Spleen (tissue), 11 donors: ENCODE results near the gene JOSD2. TPM values are rescaled to one million over a fixed set of nuclear protein-coding genes. Genes with fewer than 3 reads are reported as not detected.

Experiments
- DNase-seq: peaks from one replicate; pipeline ENCODE4 v3.0.0-alpha.2; 2020
- H3K27ac ChIP-seq, 8 donors: fragments of 200-600 bp; sonication (generic) in 7 of 8; 1 replicate in 4 of 8; 2 replicates in 4 of 8; pipeline versions ENCODE4 v1.5.0 to v1.8.0; 2016 to 2021; ENCODE audit warnings: inconsistent platforms in 4 of 8, mild to moderate bottlenecking in 4 of 8, moderate library complexity in 1 of 8
- H3K27me3 ChIP-seq, 7 donors: fragments of 200-600 bp; sonication (generic) in 6 of 7; replicated peaks in 1 of 7; 1 replicate in 4 of 7; 2 replicates in 3 of 7; pipeline versions ENCODE4 v1.5.0 to v1.8.0; 2016 to 2021; ENCODE audit warnings: inconsistent platforms in 3 of 7, mild to moderate bottlenecking in 1 of 7
- H3K36me3 ChIP-seq, 6 donors: fragments of 200-600 bp; sonication (generic) in 5 of 6; 1 replicate in 4 of 6; 2 replicates in 2 of 6; pipeline versions ENCODE4 v1.5.0 to v1.8.0; 2016 to 2021; ENCODE audit warnings: inconsistent platforms in 2 of 6
- H3K4me1 ChIP-seq, 6 donors: fragments of 200-600 bp; sonication (generic) in 5 of 6; 1 replicate in 3 of 6; 2 replicates in 3 of 6; pipeline versions ENCODE4 v1.5.0 to v1.8.0; 2016 to 2021; ENCODE audit warnings: inconsistent platforms in 3 of 6
- H3K4me3 ChIP-seq, 8 donors: fragments of 200-600 bp; sonication (generic) in 7 of 8; 1 replicate in 4 of 8; 2 replicates in 4 of 8; pipeline versions ENCODE4 v1.5.0 to v1.8.0; 2016 to 2021; ENCODE audit warnings: inconsistent platforms in 4 of 8, mild to moderate bottlenecking in 4 of 8, moderate library complexity in 2 of 8
- H3K9me3 ChIP-seq, 8 donors: fragments of 200-600 bp; sonication (generic) in 7 of 8; 1 replicate in 4 of 8; 2 replicates in 4 of 8; pipeline versions ENCODE4 v1.5.0 to v1.8.0; 2016 to 2021; ENCODE audit warnings: inconsistent platforms in 4 of 8
- CTCF ChIP-seq, 11 experiments: fragments of 200-600 bp in 7 of 11; fragments of 450-650 bp in 4 of 11; sonication (generic) in 4 of 11; IDR thresholded peaks in 8 of 11; conservative IDR thresholded peaks in 3 of 11; 1 replicate in 7 of 11; 2 replicates in 4 of 11; pipeline versions ENCODE4 v1.4.0 to v1.8.0; 2016 to 2021; ENCODE audit warnings: antibody characterized with exemption in 11 of 11, inconsistent platforms in 4 of 11, mild to moderate bottlenecking in 1 of 11
- POLR2A ChIP-seq, 3 donors: fragments of 450-650 bp; IDR thresholded peaks; one replicate each; pipeline ENCODE4 v1.5.1; 2017; ENCODE audit warnings: antibody characterized with exemption in 3 of 3, mild to moderate bottlenecking in 1 of 3
- POLR2AphosphoS5 ChIP-seq, 3 donors: sonication (generic); formaldehyde crosslinking; IDR thresholded peaks; one replicate each; pipeline ENCODE4 v1.5.1; 2017; ENCODE audit warnings: antibody characterized with exemption in 3 of 3
- WGBS, 5 donors: extraction: QIAGEN DNeasy Blood & Tissue Kit in 3 of 5; methylation state at CpG; one replicate each; pipeline versions ENCODE4 v1.1.5 to v1.1.7; 2013 to 2018; 5-methylcytosine and 5-hydroxymethylcytosine counted together
- intact Hi-C: fragments of 100-400 bp; cut with DNase I; formaldehyde crosslinking; loops from one replicate; pipeline ENCODE4 v1.15.0; 2023; ENCODE audit warnings: low total_unique reads
- polyA plus RNA-seq, 3 donors: library from polyadenylated mRNA; stranded (reverse); fragments of 200-250 nt; gene quantifications; one replicate each; pipeline ENCODE4 v1.2.1, GENCODE V29; 2013
- total RNA-seq, 7 donors: library from RNA; depleted of rRNA in 3 of 7; stranded (reverse); fragments of >200 nt in 3 of 7; fragmentation: NEBNext Ultra II Directional in 4 of 7; extraction: Animal tissue kit (Norgen Biotek cat#: 25700) in 4 of 7; gene quantifications; one replicate each; pipeline versions ENCODE4 v1.1.0 to v1.2.1, GENCODE V29; 2016 to 2021
- donor health status: healthy with polysubstance abuse.
- donor health status: DM: no; HTN: no; CAD: no; lungs with moderate emphysema.
- donor health status: DM: no; HTN: no; CAD: no.
- donor health status: Bipolar disorder and iron deficiency.
- donor health status: healthy.
- donor health status: DM: no; HTN: no; CAD: no.
- donor health status: DM: yes; HTN: yes; CAD: no.

Gene JOSD2
- total and polyA plus RNA-seq, 10 donors, result 21.4 to 54.3 (median 30.7) TPM

- peak; percentile 70 for DNase-seq
- no peaks in the 10 kb centered on the region for H3K27me3 ChIP-seq
- H3K9me3 ChIP-seq, result no peaks in the 10 kb centered on the region
- intact Hi-C loops, result no loop called here
- H3K4me3 ChIP-seq, result no peak overlapping the region
- no peak overlapping the region for H3K27ac ChIP-seq
- peaks cover 0 to 4% (median 0%) of the 10 kb centered on the region in 6 donors for H3K36me3 ChIP-seq
- no peak for TF ChIP-seq POLR2AphosphoS5 (IDR thresholded peaks at IDR 0.05)
- TF ChIP-seq CTCF (IDR thresholded peaks at IDR 0.05 in 8 of 11, conservative IDR thresholded peaks at IDR 0.05 in 3 of 11), result no peak
- TF ChIP-seq POLR2A (IDR thresholded peaks at IDR 0.05), result no peak
- 51 to 73% (median 64%) methylated on average over 20 to 27 of the region's 27 CpGs for WGBS, 5 donors
- no peaks in the 10 kb centered on the region for H3K4me1 ChIP-seq
These were observed 10.8 kb downstream of the JOSD2 start for GRCh38 chr19:50500060-50500752.

DNA sequence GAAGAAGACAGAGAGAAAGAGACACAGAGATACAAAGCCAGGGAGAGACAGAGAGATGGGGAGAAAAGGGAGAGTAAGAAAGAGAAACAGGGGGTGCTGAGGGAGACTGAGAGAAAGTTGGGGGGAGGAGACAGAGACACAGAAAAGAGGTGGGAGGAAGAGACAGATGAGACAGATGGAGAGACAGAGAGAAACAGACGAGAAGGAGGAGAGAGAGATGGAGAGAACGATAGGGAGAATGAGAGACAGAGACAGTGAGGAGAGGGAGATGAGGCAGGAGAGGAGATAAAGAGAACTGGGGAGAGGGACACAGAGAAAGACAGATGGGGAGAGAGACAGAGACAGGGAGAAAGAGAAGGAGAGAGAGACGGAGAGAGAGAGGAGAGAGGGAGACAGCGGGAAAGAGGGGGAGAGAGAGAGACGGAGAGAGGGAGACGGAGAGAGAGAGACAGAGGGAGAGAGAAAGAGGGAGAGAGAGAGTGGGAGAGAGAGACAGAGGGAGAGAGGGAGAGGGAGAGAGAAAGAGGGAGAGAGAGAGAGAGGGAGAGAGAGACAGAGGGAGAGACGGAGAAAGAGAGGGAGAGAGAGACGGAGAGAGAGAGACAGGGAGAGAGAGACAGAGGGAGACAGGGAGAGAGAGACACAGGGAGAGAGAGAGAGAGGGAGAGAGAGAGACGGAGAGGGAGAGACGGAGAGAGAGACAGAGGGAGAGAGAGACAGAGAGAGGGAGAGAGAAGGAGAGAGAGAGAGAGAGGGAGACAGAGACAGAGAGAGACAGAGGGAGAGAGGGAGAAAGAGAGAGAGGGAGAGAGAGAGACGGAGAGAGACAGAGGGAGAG is 12.6 kb downstream of the JOSD2 start:
- H3K4me3 ChIP-seq, result no peak overlapping the region
- WGBS, 5 donors, result 77 to 90% (median 87%) methylated on average over 11 of the region's 11 CpGs
- no peak for DNase-seq
- H3K9me3 ChIP-seq, result no peaks in the 10 kb centered on the region
- no peaks in the 10 kb centered on the region for H3K27me3 ChIP-seq
- intact Hi-C loops, result no loop called here
- H3K36me3 ChIP-seq, result peaks cover 0 to 4% (median 0%) of the 10 kb centered on the region in 6 donors
- TF ChIP-seq POLR2AphosphoS5 (IDR thresholded peaks at IDR 0.05) (no peak), POLR2A (IDR thresholded peaks at IDR 0.05) (no peak), CTCF (IDR thresholded peaks at IDR 0.05 in 8 of 11, conservative IDR thresholded peaks at IDR 0.05 in 3 of 11) (no peak)
- no peaks in the 10 kb centered on the region for H3K4me1 ChIP-seq
- no peak overlapping the region for H3K27ac ChIP-seq

GRCh38 chr19:50497022-50497405 is 14.0 kb downstream of the JOSD2 start:
- peak; percentile 33 for DNase-seq
- WGBS, 5 donors, result 70 to 85% (median 83%) methylated on average over 8 of the region's 8 CpGs

More at GRCh38 chr19:50497022-50497405, 14.0 kb downstream of the JOSD2 start:
- intact Hi-C loops, result no loop called here
- H3K36me3 ChIP-seq, result peaks cover 0 to 4% (median 0%) of the 10 kb centered on the region in 6 donors
- peaks cover 0 to 4% (median 2%) of the 10 kb centered on the region in 6 donors for H3K4me1 ChIP-seq
- H3K27me3 ChIP-seq, result no peaks in the 10 kb centered on the region
- H3K4me3 ChIP-seq, result no peak overlapping the region
- TF ChIP-seq POLR2AphosphoS5 (IDR thresholded peaks at IDR 0.05) (no peak), CTCF (IDR thresholded peaks at IDR 0.05 in 8 of 11, conservative IDR thresholded peaks at IDR 0.05 in 3 of 11) (no peak), POLR2A (IDR thresholded peaks at IDR 0.05) (no peak)
- H3K9me3 ChIP-seq, result no peaks in the 10 kb centered on the region
- H3K27ac ChIP-seq, result no peak overlapping the region
